HG03521 (cell line): Measurements from ENCODE around the gene CDH20.

Experiments used
- ATAC-seq: cut with Tn5 transposase; IDR thresholded peaks from one replicate; pipeline ENCODE4 v1.9.1; 2021; ENCODE audit warnings: mild to moderate bottlenecking, moderate library complexity; ENCODE audit not compliant: unreplicated experiment

Gene CDH20

DNA sequence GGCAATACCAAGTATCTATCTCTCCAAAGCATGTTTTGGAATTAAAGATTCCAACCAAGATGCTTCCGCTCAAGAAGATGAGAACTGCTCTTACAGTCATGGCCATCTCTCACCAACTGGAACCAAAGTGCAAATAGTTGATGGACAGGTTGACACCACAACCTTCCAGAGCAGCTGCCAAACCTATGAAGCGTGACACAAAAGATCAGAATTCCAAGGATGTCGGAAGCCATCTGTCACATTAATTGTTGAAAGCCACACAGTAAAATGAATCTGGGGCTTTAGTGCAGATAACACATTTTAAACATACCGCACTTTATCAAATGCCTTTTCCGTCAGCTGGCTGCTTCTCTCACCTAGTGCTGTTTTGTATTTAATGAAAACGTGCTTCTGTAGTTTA, 195.7 kb downstream of the CDH20 start:
- ATAC-seq = no peak

DNA sequence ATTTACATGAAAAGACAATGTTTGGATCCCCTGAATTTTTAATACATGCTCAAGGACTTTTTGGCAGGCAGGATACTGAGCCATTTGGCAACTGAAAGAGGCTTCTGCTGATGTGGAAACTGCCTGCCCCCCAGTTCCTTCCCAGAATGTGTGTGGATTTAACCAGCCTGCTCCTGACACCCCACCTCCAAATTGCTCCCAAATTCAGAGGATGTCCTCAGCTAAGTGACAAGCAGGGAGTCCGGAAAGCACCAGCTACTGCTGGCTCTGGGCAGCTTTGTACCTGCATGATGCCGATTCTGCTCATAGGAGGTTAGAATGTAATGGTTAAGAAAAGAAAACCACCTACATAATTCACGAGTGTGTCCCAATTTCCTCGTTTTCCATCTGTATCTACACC, 197.5 kb downstream of the CDH20 start:
- no peak for ATAC-seq

DNA sequence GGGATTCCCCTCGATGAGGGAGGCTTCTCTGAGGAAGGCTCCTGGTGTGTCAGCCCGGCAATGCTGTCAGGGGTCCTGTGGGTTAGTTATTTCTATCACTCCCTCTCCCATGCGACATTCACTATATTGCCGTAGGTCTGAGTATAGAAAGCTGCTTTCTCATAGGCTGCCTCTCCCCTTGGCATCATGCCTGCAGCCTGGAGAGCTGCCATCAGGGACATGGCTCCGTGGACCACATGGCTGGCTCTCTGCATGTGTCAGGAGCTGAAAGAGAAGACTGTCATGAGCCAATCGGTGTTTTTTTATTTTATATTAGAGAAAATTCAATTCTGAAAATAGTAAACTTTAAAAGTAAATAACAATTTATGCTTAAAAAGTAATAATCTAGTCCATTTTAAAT, 198.0 kb downstream of the CDH20 start:
- ATAC-seq = no peak

DNA sequence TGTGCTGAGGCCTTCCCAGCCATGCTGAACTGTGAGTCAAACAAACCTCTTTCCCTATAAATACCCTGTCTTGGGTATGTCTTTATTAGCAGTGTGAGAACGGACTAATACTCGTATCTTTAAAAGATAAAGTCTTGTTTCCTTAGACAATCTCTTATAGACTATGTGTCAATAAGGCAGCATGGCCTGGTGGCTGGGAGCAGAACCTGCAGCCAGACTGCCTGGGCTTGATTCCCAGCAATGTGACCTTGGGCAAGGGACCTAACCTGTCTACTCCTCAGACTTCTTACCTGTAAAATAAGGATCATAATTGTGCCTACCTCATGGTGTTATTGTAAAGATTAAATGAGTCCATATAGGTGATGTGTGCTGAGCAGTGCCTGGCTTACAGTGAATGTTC, 198.7 kb downstream of the CDH20 start:
- no peak for ATAC-seq

DNA sequence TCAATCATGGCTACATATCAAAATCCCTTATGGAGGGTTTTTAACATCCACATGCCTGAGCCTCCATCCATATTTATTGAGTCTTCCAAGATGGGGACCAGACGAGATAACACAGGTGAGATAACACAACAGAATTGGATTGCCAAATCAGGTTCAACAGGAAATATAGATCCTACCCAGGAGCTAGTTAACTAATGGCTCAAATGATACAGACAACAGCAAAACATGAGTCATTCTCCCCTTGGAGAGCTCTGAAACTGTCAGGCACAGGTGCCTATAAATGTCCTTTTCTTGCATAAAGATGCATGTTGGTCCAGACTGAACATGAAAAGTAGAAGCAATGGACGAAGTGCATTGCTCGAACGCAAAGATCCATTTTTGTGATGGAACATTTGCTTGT, 202.2 kb downstream of the CDH20 start:
- no peak for ATAC-seq

DNA sequence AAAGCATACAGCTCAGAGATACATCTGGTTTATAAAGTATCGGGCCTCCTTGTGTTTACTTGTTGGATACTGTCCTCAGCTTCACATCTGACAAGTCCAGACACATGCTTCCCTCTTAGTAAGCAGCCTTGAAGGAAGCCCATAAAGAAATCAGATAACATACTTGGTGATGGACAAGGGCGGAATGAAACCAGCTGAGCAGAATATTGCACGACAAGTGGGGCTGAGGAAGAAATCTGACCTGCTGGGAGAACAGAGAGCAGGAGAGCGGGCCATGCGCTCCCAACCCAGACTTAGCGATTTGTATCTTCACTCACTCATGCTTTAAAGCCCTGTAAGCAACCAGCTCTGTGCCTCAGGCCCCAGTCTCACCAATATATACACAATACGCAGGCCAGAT, 208.4 kb downstream of the CDH20 start:
- ATAC-seq = no peak

DNA sequence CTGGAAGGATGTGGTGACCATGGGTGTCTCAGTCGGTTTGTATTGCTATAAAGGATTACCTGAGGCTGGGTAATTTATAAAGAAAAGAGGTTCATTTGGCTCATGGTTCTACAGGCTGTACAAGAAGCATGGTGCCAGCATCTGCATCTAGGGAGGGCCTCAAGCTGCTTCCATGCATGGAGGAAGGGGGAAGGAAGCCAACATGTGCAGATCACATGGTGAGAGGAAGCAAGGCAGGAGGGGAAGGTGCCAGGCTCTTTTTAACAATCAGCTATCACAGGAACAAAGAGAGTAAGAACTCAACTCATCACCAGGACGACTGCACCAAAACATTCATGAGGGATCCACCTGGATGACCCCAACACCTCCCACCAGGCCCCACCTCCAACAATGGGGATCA, 209.4 kb downstream of the CDH20 start:
- ATAC-seq = no peak

DNA sequence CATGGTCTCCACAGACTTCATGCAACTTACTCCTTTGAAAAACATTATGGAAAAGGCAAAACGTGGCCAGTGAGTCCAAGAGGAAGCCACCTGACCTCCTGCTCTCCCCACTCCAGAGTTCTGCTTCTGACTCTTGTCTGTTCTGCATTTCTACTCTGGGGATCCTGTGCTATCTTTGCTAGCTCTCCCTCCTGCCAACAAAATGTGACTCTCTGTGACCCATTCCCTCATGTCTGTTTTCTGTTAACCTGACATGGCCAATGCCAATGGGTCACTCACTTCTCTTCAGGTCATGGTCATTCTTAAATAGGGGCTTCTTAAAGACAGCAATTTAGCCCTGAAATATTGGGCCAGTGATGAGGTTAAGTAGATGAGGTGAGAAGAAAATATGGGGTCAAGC, 210.3 kb downstream of the CDH20 start:
- no peak for ATAC-seq

DNA sequence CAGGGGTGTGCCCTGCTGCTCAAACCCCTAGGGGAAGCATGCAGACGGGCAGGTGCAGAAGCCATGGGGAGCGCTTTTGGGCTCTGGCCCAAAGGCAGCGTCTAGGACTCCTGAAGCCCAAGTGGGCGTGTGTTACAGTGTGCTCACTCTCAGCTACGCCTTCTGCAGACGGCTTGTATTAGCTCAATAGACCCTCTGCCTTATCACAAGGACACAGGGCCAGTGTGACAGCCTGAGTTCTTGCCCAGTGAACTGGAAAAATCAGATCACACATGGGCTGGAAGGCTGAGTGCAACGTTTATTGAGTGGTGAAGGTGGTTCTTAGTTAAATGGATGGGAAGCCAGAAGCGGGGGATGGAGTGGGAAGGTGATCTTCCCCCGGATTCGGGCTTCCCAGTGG, 210.9 kb downstream of the CDH20 start:
- ATAC-seq = no peak

DNA sequence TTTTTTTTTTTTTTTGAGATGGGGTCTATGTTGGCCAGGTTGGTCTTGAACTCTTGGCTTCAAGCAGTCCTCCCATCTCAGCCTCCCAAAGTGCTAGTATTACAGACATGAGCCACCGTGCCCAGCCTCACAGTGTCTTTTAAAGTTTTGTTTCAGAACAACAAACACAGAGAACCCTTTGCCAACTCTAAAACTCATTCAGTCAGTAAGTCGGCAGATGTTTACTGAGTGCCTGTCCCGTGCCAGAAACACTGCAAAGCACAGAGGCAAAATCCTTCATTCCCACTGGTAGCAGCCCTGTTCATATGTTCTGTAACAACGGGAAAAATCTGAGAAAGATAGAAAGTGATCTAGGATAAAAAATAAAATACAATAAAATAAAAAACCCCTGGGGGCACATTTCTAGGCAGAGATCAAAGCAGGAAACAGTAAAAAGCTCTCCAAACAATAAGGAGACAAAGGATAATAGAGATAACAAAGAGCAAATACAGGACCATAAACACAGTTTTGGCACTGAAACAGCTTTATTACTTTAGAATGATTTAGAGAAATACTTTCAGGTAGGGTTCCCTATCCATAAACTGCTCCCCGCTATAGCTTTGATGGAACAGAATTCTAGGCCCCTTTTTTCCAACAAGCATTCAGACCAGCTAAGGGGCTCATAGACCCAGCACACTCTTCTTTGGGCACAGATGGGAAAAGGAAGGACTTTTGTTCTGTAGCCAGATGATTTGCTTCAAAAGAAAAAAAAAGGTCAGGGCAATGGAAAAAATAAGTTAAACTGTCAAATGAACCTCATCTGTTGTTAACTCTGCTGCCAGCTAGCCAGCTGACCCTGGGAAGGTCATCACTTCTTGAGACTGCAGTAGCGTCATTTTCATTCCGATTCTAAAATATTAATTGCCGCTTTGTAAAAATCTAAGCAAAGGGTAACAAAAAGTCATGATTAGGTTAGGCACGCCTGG, 212.3 kb downstream of the CDH20 start:
- no peak for ATAC-seq

DNA sequence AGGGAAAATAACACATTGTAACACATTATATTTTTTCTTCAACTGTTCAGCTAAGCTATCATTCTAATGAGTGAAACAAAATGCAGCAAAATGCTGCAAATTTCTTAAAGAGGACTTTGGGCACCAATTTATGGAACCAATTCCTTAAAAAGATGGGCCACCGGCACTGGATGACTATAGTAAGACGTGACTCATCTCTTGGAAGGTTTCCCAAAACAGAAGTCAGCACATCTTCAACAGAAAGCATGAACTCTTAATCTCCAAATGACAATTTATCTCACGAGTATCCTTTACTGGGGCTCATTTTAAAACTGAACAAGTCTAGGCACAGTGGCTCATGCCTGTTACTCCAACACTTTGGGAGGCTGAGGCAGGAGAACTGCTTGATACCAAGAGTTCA, 213.4 kb downstream of the CDH20 start:
- ATAC-seq = no peak

DNA sequence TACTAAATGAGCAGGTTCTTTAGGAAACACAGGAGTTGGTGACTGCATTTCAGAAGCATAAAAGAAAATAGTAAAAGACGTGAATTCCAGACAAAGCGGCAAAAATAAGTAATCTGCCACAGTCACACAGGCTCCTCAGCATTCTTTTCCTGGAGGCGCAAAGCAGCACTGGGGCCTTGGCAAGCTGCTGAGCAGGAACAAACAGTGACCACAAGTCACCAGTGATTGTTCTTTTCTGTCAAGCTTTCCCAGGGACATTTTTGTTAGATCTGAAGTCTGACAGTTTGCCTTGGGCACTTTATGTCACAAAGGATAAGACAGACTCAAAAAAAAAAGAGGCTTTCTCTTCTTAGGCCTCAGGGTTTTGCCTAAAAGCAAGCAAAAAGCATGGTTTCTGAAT, 216.2 kb downstream of the CDH20 start:
- ATAC-seq = no peak

DNA sequence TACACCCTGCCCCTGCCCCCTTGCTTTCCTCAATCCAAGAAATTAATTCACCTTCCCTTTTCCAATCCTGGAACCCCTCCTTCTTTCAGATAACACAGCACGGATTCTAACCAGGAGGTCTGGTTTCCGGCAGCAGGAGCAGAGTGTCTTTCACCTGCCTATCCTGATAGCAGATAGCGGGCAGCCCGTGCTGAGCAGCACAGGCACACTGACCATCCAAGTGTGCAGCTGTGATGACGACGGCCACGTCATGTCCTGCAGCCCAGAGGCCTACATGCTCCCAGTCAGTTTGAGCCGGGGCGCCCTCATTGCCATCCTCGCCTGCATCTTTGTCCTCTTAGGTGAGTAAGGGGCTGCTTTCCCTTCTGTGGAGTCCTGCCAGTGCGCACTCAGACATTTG, 216.7 kb downstream of the CDH20 start:
- no peak for ATAC-seq

DNA sequence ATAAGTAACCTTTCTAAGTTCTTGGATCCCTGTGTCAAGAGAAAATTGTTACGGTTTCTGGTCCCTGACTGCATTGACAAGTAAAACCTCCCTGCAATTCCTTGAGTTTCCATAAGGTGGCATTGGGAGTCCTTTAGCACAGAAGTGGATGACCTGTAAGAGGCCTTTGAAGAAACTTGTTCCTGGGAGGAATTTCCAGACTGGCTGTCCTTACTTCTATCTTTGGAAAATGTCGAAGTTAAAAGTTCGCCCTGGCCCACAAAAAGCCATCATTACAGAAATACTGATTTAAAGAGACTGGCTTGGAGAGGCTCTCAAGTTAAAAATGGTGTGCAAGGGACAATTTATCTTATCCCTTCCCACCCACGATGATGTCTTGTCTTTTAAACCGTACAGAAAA, 218.4 kb downstream of the CDH20 start:
- ATAC-seq = peak; percentile 72

DNA sequence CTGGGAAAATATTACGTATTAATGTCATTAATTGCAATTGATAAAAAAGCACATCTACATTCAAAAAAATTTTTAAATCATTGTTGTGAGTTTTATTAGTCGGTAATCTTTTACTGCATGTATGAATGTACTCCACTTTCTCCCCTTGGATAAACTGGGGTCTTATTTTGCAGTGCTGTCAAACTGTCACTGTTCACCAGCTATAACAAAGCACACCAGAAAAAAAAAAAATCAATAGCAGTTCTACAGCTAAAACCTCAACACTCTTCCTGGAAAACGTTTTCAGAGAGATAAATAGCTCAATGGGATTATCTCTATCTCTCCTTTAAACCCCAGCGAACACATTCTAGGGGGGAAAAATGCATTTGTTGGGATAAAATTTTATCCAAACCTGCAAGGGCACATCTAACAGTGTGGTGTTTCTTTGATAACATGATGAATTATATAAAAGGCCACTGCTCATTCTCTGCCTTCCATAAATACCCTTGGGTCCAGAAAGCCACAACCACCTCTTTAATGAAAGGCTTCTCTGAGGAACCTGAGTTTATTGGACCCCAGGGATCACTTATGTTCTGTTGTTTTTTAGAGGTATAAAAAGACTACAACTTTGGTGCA, 219.9 kb downstream of the CDH20 start:
- ATAC-seq = no peak

DNA sequence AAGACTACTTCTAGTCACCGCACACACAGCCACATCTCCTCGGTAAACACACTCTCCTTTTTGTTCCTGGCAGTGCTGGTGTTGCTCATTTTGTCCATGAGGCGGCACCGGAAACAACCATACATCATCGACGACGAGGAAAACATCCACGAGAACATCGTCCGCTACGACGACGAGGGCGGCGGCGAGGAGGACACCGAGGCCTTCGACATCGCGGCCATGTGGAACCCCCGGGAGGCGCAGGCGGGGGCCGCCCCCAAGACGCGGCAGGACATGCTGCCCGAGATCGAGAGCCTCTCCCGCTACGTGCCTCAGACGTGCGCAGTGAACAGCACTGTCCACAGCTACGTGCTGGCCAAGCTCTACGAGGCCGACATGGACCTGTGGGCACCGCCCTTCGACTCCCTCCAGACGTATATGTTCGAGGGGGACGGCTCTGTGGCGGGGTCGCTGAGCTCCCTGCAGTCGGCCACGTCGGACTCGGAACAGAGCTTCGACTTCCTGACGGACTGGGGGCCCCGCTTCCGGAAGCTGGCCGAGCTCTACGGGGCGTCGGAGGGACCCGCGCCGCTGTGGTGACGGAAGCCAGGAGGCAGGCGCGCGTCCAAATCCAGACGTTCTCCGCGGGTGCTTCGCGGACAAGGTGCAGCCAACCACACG, 221.0 kb downstream of the CDH20 start:
- ATAC-seq = no peak

DNA sequence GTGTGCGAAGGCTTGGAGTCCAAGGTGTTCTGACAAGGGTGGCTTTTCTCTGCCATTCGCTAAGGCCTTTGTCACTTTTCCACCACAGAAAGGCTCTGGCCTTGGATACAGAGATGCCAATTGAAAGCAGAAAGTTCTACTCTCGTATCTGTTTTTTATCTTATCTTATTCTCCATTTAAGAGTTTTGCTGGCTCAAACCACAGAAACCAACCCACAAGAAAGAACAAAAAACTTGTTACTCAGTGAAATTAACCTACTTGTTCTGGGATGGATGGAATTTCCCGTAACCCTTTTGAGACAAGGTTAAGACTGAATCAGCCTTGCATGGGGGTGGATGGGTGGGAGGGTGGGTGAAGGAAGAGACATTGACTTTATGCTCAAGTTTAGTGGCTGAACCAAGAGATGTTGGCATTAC, 221.7 kb downstream of the CDH20 start:
- no peak for ATAC-seq

DNA sequence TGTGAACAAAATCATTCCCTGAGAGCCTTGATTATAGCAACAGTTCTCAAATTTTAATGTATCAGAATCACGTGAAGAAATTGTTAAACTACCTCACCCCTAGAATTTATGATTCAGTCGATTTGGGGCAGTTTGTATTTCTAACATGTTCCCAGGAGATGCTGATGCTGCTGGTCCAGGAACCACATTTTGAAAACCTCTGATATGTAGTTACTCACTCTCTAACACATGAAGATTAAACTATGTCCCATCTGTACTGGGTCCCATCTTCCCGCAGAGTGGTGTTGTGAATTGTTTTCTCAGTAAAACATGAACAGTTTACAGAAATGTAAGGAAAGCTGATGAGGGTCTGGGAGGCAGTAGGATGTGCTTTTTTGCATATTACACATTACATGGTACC, 223.1 kb downstream of the CDH20 start:
- ATAC-seq = no peak

DNA sequence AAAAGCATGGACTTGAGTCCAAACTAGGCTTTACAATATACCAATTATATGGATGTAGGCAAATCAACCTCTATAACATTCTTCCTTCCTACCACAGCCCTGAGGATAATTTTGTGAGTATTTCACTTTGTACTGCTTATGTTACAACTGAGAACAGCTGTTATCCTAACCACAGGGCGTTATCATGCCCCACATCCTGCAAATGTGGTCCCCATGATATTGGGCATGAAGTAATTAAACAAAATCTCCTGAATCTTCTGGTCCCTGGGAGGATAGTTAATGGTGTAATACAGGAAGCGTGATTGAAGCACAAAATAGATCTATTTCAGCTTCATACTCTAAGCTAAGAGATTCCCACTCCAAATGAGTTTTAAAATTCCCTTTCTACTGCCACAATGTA, 223.6 kb downstream of the CDH20 start:
- no peak for ATAC-seq

DNA sequence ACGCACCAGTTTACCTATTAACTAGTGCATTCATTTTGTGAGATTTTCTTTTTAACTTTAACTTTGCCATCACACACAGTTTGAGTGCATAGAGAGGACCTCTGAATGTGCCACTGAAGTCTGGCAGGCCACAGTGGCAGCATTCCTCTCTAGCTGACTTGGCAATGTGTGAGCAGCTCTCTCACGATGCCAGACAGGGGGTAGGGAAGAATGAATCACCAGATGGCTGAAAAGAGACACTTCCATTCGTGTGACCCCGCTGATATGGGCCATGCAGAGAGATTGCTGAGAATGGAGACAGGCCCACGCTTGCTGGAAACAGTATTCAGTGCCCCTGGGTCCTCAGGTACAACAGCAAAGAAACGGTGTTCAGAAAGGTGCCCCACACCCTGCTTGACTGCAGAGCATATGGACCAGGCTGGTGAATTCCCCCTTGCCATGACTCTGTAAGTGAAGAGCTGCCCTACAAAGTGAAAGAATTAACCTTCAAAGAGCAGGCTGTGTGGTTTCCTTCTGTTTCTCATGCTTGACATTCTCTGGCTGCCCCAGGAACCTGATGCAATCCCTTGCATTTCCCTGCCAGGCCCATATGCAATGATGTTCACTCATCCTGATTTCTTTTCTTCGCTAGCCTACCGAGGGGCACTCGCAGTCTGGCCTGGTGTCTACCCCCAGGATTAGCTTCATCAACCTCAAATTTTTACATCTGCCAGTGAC, 236.1 kb downstream of the CDH20 start:
- ATAC-seq = no peak

DNA sequence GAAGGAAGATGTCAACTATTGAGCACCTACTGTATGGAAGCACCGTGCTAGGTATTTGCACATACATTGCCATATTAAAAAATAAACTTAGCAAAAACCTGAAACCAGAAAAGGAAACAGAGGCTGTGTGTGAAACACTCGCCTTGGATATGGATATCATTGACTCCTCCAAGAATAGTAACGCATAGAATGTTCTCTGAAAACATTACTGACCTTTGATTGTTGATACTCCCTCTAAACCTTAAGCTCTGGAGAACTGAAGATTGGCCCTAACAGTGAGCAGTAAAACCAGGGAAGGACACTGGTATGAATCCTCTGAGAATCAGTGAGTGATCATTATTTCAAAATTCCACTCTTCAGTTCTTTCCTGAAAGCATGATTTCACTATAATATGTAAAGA, 236.8 kb downstream of the CDH20 start:
- no peak for ATAC-seq
